ENCODE measurements around the gene MR1.

DNA sequence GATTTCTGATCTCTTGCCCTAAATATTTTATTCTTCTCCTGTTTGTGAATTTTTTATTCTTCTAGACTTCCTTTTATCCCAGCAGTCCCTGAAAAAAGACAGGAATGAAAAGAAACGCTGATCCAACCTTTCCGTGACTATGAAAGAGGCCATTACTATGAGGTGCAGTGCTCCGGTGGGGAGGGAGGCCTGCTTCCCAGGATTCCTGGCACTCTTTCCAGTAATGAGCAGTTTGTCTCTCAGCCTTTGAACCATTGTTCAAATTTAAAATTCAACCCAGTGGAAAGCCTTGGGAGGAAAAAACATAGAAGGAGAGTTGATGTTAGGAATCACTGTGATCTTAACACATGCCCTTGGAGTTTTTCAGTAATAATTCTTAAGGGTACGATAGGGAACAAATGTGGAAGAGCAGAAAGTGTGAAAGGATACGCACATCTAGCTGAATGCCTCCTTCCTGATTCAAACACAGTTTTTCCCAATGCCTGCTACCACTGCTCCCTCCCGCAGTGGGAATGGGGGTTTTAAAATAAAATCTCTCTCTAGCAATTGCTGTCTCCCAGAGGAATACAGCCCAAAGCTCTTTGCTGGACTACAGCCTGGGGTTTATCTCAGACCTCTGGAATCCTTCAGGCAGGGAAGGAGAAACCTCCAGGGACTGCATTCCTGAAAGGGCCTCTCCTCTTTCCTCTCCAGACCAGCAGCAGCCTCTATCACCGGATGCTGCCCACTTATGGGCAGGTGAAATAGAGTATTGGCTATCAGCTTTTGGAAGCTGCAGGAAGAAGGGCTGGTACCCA, 60.8 kb downstream of the MR1 start:
- TF ChIP-seq ELF1 (IDR thresholded peaks at IDR 0.05), result no peak
- TF ChIP-seq RAD21 (IDR thresholded peaks at IDR 0.05; ENCODE audit: low read length), result no peak
- TF ChIP-seq, protein P1, sequence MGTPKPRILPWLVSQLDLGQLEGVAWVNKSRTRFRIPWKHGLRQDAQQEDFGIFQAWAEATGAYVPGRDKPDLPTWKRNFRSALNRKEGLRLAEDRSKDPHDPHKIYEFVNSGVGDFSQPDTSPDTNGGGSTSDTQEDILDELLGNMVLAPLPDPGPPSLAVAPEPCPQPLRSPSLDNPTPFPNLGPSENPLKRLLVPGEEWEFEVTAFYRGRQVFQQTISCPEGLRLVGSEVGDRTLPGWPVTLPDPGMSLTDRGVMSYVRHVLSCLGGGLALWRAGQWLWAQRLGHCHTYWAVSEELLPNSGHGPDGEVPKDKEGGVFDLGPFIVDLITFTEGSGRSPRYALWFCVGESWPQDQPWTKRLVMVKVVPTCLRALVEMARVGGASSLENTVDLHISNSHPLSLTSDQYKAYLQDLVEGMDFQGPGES (IDR thresholded peaks at IDR 0.05; ENCODE audit: low read depth, low read length), result no peak
- TF ChIP-seq, protein P2, sequence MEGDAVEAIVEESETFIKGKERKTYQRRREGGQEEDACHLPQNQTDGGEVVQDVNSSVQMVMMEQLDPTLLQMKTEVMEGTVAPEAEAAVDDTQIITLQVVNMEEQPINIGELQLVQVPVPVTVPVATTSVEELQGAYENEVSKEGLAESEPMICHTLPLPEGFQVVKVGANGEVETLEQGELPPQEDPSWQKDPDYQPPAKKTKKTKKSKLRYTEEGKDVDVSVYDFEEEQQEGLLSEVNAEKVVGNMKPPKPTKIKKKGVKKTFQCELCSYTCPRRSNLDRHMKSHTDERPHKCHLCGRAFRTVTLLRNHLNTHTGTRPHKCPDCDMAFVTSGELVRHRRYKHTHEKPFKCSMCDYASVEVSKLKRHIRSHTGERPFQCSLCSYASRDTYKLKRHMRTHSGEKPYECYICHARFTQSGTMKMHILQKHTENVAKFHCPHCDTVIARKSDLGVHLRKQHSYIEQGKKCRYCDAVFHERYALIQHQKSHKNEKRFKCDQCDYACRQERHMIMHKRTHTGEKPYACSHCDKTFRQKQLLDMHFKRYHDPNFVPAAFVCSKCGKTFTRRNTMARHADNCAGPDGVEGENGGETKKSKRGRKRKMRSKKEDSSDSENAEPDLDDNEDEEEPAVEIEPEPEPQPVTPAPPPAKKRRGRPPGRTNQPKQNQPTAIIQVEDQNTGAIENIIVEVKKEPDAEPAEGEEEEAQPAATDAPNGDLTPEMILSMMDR (IDR thresholded peaks at IDR 0.05), result no peak
- peak; percentile 46; the same call in 1 of the 2 replicates for TF ChIP-seq POLR2AphosphoS5 (IDR thresholded peaks at IDR 0.05; ENCODE audit: low read depth, low read length)
- TF ChIP-seq, protein P3, sequence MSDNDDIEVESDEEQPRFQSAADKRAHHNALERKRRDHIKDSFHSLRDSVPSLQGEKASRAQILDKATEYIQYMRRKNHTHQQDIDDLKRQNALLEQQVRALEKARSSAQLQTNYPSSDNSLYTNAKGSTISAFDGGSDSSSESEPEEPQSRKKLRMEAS (IDR thresholded peaks at IDR 0.05; ENCODE audit: low read depth), result 0 out of 2 replicates have a peak, but pooled peaks have one; percentile 30
- TF ChIP-seq RCOR1 (IDR thresholded peaks at IDR 0.05; ENCODE audit: low read length), result no peak
- no peak for TF ChIP-seq GABPA (IDR thresholded peaks at IDR 0.05; ENCODE audit: low read depth)

Data from SK-N-SH (cell line).